Kidney epithelial cell (primary cell): ENCODE data around the gene SGO2. TPM values are rescaled to one million over a fixed set of nuclear protein-coding genes. Genes with fewer than 3 reads are reported as not detected.

Experiments
- DNase-seq: peaks from one replicate; pipeline ENCODE4 v3.0.0-alpha.2; 2010; ENCODE audit warnings: low read depth
- H3K27me3 ChIP-seq: 2 replicates; pipeline ENCODE4 v1.6.0; 2011; ENCODE audit warnings: low read length; ENCODE audit not compliant: control insufficient read depth, insufficient read depth
- H3K36me3 ChIP-seq: 2 replicates; pipeline ENCODE4 v1.5.1; 2011; ENCODE audit warnings: low read length; ENCODE audit not compliant: control insufficient read depth, insufficient read depth
- H3K4me3 ChIP-seq: 2 replicates; pipeline ENCODE4 v1.5.1; 2011; ENCODE audit warnings: low read depth, mild to moderate bottlenecking, control low read depth, low read length
- CTCF ChIP-seq: IDR thresholded peaks from 2 replicates; pipeline ENCODE4 v1.5.1; 2011; ENCODE audit warnings: mild to moderate bottlenecking, moderate library complexity, low read length, control low read depth, inconsistent platforms; ENCODE audit not compliant: insufficient read depth, poor library complexity, severe bottlenecking
- total RNA-seq: library from RNA; depleted of rRNA; stranded (reverse); fragments of >200 nt; gene quantifications from 2 replicates; pipeline ENCODE4 v1.2.3, GENCODE V29; 2015

Gene SGO2
- total RNA-seq, 1 donor from 2014 or later, result 5.4 TPM

- no peak for DNase-seq
- Histone ChIP-seq H3K36me3 (no peaks in the 10 kb centered on the region), H3K4me3 (no peak overlapping the region), H3K27me3 (no peaks in the 10 kb centered on the region)
- peak; percentile 67 for TF ChIP-seq CTCF
These were observed 42.2 kb upstream of the SGO2 start for GRCh38 chr2:200483729-200484198.

GRCh38 chr2:200484934-200485333, 41.1 kb upstream of the SGO2 start:
- no peak for TF ChIP-seq CTCF
- H3K27me3 ChIP-seq, result no peaks in the 10 kb centered on the region
- no peak for DNase-seq
- H3K4me3 ChIP-seq, result no peak overlapping the region
- H3K36me3 ChIP-seq, result no peaks in the 10 kb centered on the region

- Histone ChIP-seq H3K36me3 (peaks cover 2% of the 10 kb centered on the region), H3K4me3 (no peak overlapping the region), H3K27me3 (no peaks in the 10 kb centered on the region)
- no peak for TF ChIP-seq CTCF
- no peak for DNase-seq
These were observed 39.5 kb upstream of the SGO2 start for GRCh38 chr2:200486529-200486928.

- no peak for DNase-seq
- Histone ChIP-seq H3K4me3 (no peak overlapping the region), H3K36me3 (peaks cover 4% of the 10 kb centered on the region), H3K27me3 (no peaks in the 10 kb centered on the region)
- TF ChIP-seq CTCF, result no peak
These were observed 37.8 kb upstream of the SGO2 start for GRCh38 chr2:200488169-200488568.

- peaks cover 4% of the 10 kb centered on the region for H3K36me3 ChIP-seq
- no peaks in the 10 kb centered on the region for H3K27me3 ChIP-seq
- TF ChIP-seq CTCF, result no peak
- DNase-seq, result no peak
- no peak overlapping the region for H3K4me3 ChIP-seq
These were observed 36.0 kb upstream of the SGO2 start for GRCh38 chr2:200490001-200490400.

GRCh38 chr2:200492656-200493055, 33.4 kb upstream of the SGO2 start:
- Histone ChIP-seq H3K27me3 (no peaks in the 10 kb centered on the region), H3K36me3 (peaks cover 4% of the 10 kb centered on the region), H3K4me3 (no peak overlapping the region)
- no peak for TF ChIP-seq CTCF
- no peak for DNase-seq
